ENCODE results near the gene MTMR10. TPM values are rescaled to one million over a fixed set of nuclear protein-coding genes. Genes with fewer than 3 reads are reported as not detected.

Gene MTMR10
- polyA plus RNA-seq, 2 of the 4 experiments (the other 2 are of a cell fraction), result 11.9 to 23.1 TPM

DNA sequence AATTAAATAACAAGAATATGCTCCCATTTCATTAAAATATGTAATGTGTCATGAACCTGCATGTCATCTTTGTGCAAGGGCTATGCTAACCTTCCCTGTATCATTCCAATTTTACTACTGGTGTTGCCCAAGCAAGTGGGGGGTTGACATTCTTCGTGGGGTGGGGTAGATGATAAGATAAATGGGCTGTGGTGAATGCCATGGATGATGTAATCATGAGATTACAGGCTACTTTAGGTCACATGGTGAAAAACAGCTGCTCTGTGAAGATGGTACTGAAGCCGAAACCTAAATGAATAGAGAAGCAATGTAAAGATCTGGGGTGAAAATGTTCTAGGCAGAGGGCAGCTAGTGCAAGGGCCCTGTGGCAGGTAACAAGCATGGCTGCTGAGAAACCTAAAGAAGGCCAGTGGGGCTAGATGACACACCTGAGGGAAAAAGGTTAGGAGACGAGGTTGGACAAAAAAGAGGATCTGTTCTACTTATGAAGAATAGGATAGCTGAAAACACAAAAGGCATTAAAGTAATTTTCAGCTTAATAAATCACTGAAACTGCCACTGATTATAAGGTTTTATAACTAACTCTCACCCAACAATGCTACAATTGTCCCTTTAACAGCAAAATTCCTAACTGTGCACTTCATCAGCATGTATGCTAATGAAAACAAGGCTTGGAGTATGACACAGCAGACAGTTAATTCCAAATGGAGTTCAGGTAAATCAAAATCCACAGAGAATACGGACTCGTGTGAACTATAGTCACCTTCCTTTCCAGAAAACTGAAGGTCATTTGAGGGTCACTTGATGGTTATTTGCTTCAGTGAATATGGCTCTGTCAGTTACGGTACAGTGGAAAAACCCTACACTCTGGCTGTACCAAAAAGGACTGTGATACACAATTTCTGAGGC, 35.0 kb downstream of the MTMR10 start:
- H3K4me3 ChIP-seq, result no peak overlapping the region
- 82% methylated on average over 6 of the region's 6 CpGs for WGBS (ENCODE audit: missing lambda C conversion rate)
- H3K4me2 ChIP-seq, result peak overlapping the region; percentile 19; the same call in 2 of the 3 replicates
- ATAC-seq (no peak), DNase-seq (ENCODE audit: low read depth in 1 of 2, low spot score in 1 of 2) (peak in 1 of 2 experiments; percentile 45), FAIRE-seq (peak; percentile 59)
- TF ChIP-seq HOXB13 (CRISPR knock-in tag; IDR thresholded peaks at IDR 0.05; ENCODE audit: low read depth) (no peak), CEBPB (IDR thresholded peaks at IDR 0.05) (peak in 1 of 2 experiments; percentile 41; a peak in 2 of 4 replicates), EP300 (IDR thresholded peaks at IDR 0.05) (peak in 1 of 2 experiments; percentile 20; a peak in 1 of 5 replicates), GATA3 (IDR thresholded peaks at IDR 0.05; ENCODE audit: borderline replicate concordance) (peak; percentile 52)
- ChIA-PET CTCF (interaction anchor here (0.9 kb wide), 1 partner anchor 50 kb away, joined by 3 read pairs; no protein-coding TSS in a partner anchor), POLR2A (no interaction called here)
- H3K9me3 ChIP-seq, result no peaks in the 10 kb centered on the region
- peak overlapping the region in 1 of 2 experiments; percentile 43; a peak in 2 of 6 replicates for H3K27ac ChIP-seq
- peaks cover 38% of the 10 kb centered on the region for H3K4me1 ChIP-seq

- no peaks in the 10 kb centered on the region for H3K9me3 ChIP-seq
- FAIRE-seq (peak; percentile 91), DNase-seq (ENCODE audit: low read depth in 1 of 2, low spot score in 1 of 2) (peak in 1 of 2 experiments; percentile 13), ATAC-seq (no peak)
- WGBS (ENCODE audit: missing lambda C conversion rate), result 60% methylated on average over 1 of the region's 1 CpG
- H3K27ac ChIP-seq, result peak overlapping the region; percentile 72 to 73
- H3K4me2 ChIP-seq, result peak overlapping the region; percentile 60
- H3K4me3 ChIP-seq, result no peak overlapping the region
- TF ChIP-seq FOSB (CRISPR knock-in tag; IDR thresholded peaks at IDR 0.05) (no peak), FOSL2 (IDR thresholded peaks at IDR 0.05) (no peak), FOSL2 (CRISPR knock-in tag; IDR thresholded peaks at IDR 0.05) (peak; percentile 40), MAX (IDR thresholded peaks at IDR 0.05) (no peak), NR3C1 (IDR thresholded peaks at IDR 0.05) (no peak), SMC3 (IDR thresholded peaks at IDR 0.05) (no peak), SREBF2 (IDR thresholded peaks at IDR 0.05) (no peak), HOXB5 (CRISPR knock-in tag; IDR thresholded peaks at IDR 0.05) (no peak), EP300 (IDR thresholded peaks at IDR 0.05) (no peak), MYC (IDR thresholded peaks at IDR 0.05; ENCODE audit: borderline replicate concordance, low read length) (no peak), CEBPB (IDR thresholded peaks at IDR 0.05) (peak; percentile 27 to 56; a peak in 2 of 4 replicates), CBX2 (IDR thresholded peaks at IDR 0.05; ENCODE audit: borderline replicate concordance, low read depth) (no peak)
- TF ChIP-seq, protein P1, sequence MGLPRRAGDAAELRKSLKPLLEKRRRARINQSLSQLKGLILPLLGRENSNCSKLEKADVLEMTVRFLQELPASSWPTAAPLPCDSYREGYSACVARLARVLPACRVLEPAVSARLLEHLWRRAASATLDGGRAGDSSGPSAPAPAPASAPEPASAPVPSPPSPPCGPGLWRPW (IDR thresholded peaks at IDR 0.05), result no peak
- TF ChIP-seq, protein P2, sequence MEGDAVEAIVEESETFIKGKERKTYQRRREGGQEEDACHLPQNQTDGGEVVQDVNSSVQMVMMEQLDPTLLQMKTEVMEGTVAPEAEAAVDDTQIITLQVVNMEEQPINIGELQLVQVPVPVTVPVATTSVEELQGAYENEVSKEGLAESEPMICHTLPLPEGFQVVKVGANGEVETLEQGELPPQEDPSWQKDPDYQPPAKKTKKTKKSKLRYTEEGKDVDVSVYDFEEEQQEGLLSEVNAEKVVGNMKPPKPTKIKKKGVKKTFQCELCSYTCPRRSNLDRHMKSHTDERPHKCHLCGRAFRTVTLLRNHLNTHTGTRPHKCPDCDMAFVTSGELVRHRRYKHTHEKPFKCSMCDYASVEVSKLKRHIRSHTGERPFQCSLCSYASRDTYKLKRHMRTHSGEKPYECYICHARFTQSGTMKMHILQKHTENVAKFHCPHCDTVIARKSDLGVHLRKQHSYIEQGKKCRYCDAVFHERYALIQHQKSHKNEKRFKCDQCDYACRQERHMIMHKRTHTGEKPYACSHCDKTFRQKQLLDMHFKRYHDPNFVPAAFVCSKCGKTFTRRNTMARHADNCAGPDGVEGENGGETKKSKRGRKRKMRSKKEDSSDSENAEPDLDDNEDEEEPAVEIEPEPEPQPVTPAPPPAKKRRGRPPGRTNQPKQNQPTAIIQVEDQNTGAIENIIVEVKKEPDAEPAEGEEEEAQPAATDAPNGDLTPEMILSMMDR (IDR thresholded peaks at IDR 0.05), result no peak
- CTCF ChIA-PET, result no interaction called here
- POLR2A ChIA-PET, result no interaction called here
- peaks cover 38% of the 10 kb centered on the region for H3K4me1 ChIP-seq
These were observed 36.8 kb downstream of the MTMR10 start for GRCh38 chr15:30954674-30955073.

DNA sequence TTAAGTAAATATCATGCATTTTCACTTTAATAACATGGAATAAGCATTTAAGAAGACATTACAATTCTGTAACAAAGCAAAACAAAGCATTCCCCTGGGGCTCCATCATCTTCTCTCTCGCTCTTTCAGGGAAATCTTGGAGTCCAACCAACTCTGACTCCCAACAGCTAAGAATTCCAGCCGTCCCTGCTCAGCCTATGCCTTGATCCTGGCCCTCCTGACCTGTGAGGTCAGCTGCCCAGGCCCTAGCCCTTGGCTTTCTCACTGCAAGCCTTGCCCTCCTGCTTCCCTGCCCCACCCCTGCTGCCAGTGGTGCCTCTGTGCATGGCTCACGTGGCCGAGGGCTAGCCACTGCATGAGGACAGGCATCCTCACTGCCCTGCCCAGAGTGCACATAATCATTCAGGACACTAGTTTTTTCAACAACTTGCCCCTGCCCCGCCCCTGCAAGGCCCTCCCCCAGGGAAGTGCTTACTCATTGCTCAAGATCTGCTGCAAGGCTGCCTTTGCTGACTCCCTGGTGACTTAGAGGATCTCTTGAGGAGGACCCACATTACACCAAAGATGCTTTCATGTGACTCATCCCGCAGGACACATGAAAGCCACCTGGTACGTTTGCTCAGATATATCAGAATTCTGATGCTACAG, 37.6 kb downstream of the MTMR10 start:
- FAIRE-seq (no peak), DNase-seq (ENCODE audit: low read depth in 1 of 2, low spot score in 1 of 2) (peak; percentile 93 to 96), ATAC-seq (peak; percentile 98)
- Histone ChIP-seq H3K27ac (peak overlapping the region; percentile 72 to 82), H3K4me3 (no peak overlapping the region), H3K4me1 (peaks cover 38% of the 10 kb centered on the region), H3K9me3 (peaks cover 6% of the 10 kb centered on the region; the same call in 1 of the 3 replicates), H3K4me2 (peak overlapping the region; percentile 60)
- ChIA-PET CTCF (interaction anchor here (1.9 kb wide), 1 partner anchor 8 kb away, joined by 9 read pairs; no protein-coding TSS in a partner anchor), POLR2A (interaction anchor here (0.8 kb wide), 1 partner anchor 37 kb away, joined by 3 read pairs; no protein-coding TSS in a partner anchor)
- 2% methylated on average over 7 of the region's 7 CpGs for WGBS (ENCODE audit: missing lambda C conversion rate)
- TF ChIP-seq, protein P1 (IDR thresholded peaks at IDR 0.05), result peak; percentile 34; the same call in 1 of the 2 replicates
- TF ChIP-seq, protein P3, sequence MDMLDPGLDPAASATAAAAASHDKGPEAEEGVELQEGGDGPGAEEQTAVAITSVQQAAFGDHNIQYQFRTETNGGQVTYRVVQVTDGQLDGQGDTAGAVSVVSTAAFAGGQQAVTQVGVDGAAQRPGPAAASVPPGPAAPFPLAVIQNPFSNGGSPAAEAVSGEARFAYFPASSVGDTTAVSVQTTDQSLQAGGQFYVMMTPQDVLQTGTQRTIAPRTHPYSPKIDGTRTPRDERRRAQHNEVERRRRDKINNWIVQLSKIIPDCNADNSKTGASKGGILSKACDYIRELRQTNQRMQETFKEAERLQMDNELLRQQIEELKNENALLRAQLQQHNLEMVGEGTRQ (IDR thresholded peaks at IDR 0.05), result peak; percentile 81
- no peak for TF ChIP-seq E2F6 (IDR thresholded peaks at IDR 0.05; ENCODE audit: borderline replicate concordance, low read depth)
- TF ChIP-seq CEBPB (IDR thresholded peaks at IDR 0.05), result peak; percentile 71 to 85
- peak; percentile 71; the same call in 1 of the 2 replicates for TF ChIP-seq NPAS2 (CRISPR knock-in tag; IDR thresholded peaks at IDR 0.05; ENCODE audit: borderline replicate concordance)
- peak; percentile 18; the same call in 1 of the 2 replicates for TF ChIP-seq POLR2A (IDR thresholded peaks at IDR 0.05; ENCODE audit: low read length)
- TF ChIP-seq GATA3 (IDR thresholded peaks at IDR 0.05; ENCODE audit: borderline replicate concordance), result peak; percentile 21; the same call in 1 of the 2 replicates
- TF ChIP-seq MAFK (IDR thresholded peaks at IDR 0.05; ENCODE audit: partially characterized antibody), result peak; percentile 87
- peak; percentile 43; the same call in 1 of the 2 replicates for TF ChIP-seq JUNB (IDR thresholded peaks at IDR 0.05)
- TF ChIP-seq HOXB5 (CRISPR knock-in tag; IDR thresholded peaks at IDR 0.05), result 0 out of 2 replicates have a peak, but pooled peaks have one; percentile 24
- peak; percentile 30; the same call in 1 of the 2 replicates for TF ChIP-seq NFE2L2 (conservative IDR thresholded peaks at IDR 0.05; ENCODE audit: low read length)
- TF ChIP-seq ZFP36 (IDR thresholded peaks at IDR 0.05; ENCODE audit: borderline replicate concordance, partially characterized antibody), result no peak
- no peak for TF ChIP-seq RCOR1 (IDR thresholded peaks at IDR 0.05; ENCODE audit: low read depth, low read length)
- no peak for TF ChIP-seq MAZ (IDR thresholded peaks at IDR 0.05; ENCODE audit: borderline replicate concordance, low read depth, low read length)
- TF ChIP-seq HOXA7 (CRISPR knock-in tag; IDR thresholded peaks at IDR 0.05), result 0 out of 2 replicates have a peak, but pooled peaks have one; percentile 31
- TF ChIP-seq ZNF302 (CRISPR knock-in tag; IDR thresholded peaks at IDR 0.05), result 0 out of 2 replicates have a peak, but pooled peaks have one; percentile 51

All from A549 (cell line).